ENCODE results near the gene BCR.

DNA sequence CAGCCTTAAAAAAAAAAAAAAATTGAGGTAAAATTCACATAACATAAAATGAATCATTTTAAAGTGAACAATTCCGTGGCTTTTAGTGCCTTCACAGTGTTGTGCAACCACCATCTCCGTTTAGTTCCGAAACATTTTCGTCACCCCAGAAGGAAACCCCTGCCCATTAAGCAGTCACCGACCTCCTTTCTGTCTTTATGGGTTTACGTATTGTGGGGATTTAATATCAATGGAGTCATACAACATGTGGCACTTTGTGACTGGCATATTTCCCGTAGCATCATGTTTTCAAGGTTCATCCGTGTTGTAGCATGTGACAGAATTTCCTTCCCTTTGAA lies 65.5 kb downstream of the BCR start:
- TF ChIP-seq, protein P1, sequence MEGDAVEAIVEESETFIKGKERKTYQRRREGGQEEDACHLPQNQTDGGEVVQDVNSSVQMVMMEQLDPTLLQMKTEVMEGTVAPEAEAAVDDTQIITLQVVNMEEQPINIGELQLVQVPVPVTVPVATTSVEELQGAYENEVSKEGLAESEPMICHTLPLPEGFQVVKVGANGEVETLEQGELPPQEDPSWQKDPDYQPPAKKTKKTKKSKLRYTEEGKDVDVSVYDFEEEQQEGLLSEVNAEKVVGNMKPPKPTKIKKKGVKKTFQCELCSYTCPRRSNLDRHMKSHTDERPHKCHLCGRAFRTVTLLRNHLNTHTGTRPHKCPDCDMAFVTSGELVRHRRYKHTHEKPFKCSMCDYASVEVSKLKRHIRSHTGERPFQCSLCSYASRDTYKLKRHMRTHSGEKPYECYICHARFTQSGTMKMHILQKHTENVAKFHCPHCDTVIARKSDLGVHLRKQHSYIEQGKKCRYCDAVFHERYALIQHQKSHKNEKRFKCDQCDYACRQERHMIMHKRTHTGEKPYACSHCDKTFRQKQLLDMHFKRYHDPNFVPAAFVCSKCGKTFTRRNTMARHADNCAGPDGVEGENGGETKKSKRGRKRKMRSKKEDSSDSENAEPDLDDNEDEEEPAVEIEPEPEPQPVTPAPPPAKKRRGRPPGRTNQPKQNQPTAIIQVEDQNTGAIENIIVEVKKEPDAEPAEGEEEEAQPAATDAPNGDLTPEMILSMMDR (IDR thresholded peaks at IDR 0.05 in 8 of 11, conservative IDR thresholded peaks at IDR 0.05 in 3 of 11): no peak
- TF ChIP-seq POLR2AphosphoS5 (IDR thresholded peaks at IDR 0.05) (no peak), POLR2A (IDR thresholded peaks at IDR 0.05) (no peak)
